OCI-LY3 (cell line): Measurements from ENCODE around the gene C1GALT1.

Experiments
- H2AFZ ChIP-seq: fragments of 200-600, 300-600 bp; shearing (Covaris generic); 2 replicates; pipeline ENCODE4 v1.6.0; 2014; ENCODE audit warnings: antibody characterized with exemption, low read depth, low read length
- H3K27ac ChIP-seq: fragments of 200-600, 300-600 bp; sonication (generic); 2 replicates; pipeline ENCODE4 v1.5.1; 2014; ENCODE audit warnings: mild to moderate bottlenecking, low read length, moderate library complexity, mixed read lengths
- H3K27me3 ChIP-seq: fragments of 200-600, 300-600 bp; sonication (generic); 2 replicates; pipeline ENCODE4 v1.6.1; 2014; ENCODE audit warnings: low read depth, low read length, mixed read lengths
- H3K36me3 ChIP-seq: fragments of 200-600, 300-600 bp; sonication (generic); replicated peaks from 2 replicates; pipeline ENCODE3; 2014; ENCODE audit warnings: low read depth, low read length, mixed read lengths
- H3K4me1 ChIP-seq: fragments of 300-600, 200-600 bp; sonication (generic); 2 replicates; pipeline ENCODE4 v1.6.1; 2014; ENCODE audit warnings: low read length, mixed read lengths
- H3K4me2 ChIP-seq: fragments of 200-600, 300-600 bp; sonication (generic); 2 replicates; pipeline ENCODE4 v1.6.1; 2014; ENCODE audit warnings: low read length, mixed read lengths
- H3K4me3 ChIP-seq: fragments of 300-600, 200-600 bp; sonication (generic); 2 replicates; pipeline ENCODE4 v1.5.1; 2014; ENCODE audit warnings: antibody characterized with exemption, mild to moderate bottlenecking, low read length, moderate library complexity
- H3K79me2 ChIP-seq: fragments of 300-600, 200-600 bp; shearing (Covaris generic); 2 replicates; pipeline ENCODE4 v1.6.1; 2014; ENCODE audit warnings: mild to moderate bottlenecking, low read length, mixed read lengths
- H3K9ac ChIP-seq: fragments of 300-600, 200-600 bp; shearing (Covaris generic); 2 replicates; pipeline ENCODE4 v1.6.0; 2014; ENCODE audit warnings: mild to moderate bottlenecking, low read length, moderate library complexity
- H3K9me3 ChIP-seq: fragments of 200-600, 300-600 bp; shearing (Covaris generic); 2 replicates; pipeline ENCODE4 v1.6.1; 2014; ENCODE audit warnings: low read length, mixed read lengths; ENCODE audit not compliant: insufficient read depth
- H4K20me1 ChIP-seq: fragments of 200-600, 300-600 bp; sonication (generic); 2 replicates; pipeline ENCODE4 v1.6.1; 2016; ENCODE audit warnings: low read length, mixed read lengths; ENCODE audit not compliant: insufficient read depth
- CTCF ChIP-seq: fragments of 200-600, 300-600 bp; sonication (generic); IDR thresholded peaks from 2 replicates; pipeline ENCODE4 v1.5.1; 2014; ENCODE audit warnings: antibody characterized with exemption, low read length, low read depth
- EZH2phosphoT487 ChIP-seq: fragments of 200-600 bp; shearing (Covaris generic); IDR thresholded peaks from 2 replicates; pipeline ENCODE4 v1.6.1; 2018; ENCODE audit warnings: antibody characterized with exemption, mixed run types, low read depth

The C1GALT1 gene

GRCh38 chr7:7271094-7271874 is 88.9 kb downstream of the C1GALT1 start:
- no peaks in the 10 kb centered on the region for H3K36me3 ChIP-seq
- H3K4me1 ChIP-seq, result no peaks in the 10 kb centered on the region
- no peaks in the 10 kb centered on the region for H3K79me2 ChIP-seq
- no peak for TF ChIP-seq EZH2phosphoT487
- TF ChIP-seq CTCF, result no peak
- H3K27me3 ChIP-seq, result no peaks in the 10 kb centered on the region
- no peak overlapping the region for H3K4me2 ChIP-seq
- no peaks in the 10 kb centered on the region for H3K9me3 ChIP-seq
- no peak overlapping the region for H3K9ac ChIP-seq
- H3K27ac ChIP-seq, result no peak overlapping the region
- no peak overlapping the region for H3K4me3 ChIP-seq
- no peak overlapping the region for H2AFZ ChIP-seq
- no peaks in the 10 kb centered on the region for H4K20me1 ChIP-seq

GRCh38 chr7:7272294-7272693 is 90.0 kb downstream of the C1GALT1 start:
- no peaks in the 10 kb centered on the region for H3K9me3 ChIP-seq
- H3K79me2 ChIP-seq, result no peaks in the 10 kb centered on the region
- H3K27me3 ChIP-seq, result no peaks in the 10 kb centered on the region
- no peak overlapping the region for H3K4me3 ChIP-seq
- no peaks in the 10 kb centered on the region for H3K36me3 ChIP-seq
- no peak overlapping the region for H2AFZ ChIP-seq
- H3K9ac ChIP-seq, result no peak overlapping the region
- no peak overlapping the region for H3K27ac ChIP-seq
- H4K20me1 ChIP-seq, result no peaks in the 10 kb centered on the region
- H3K4me1 ChIP-seq, result no peaks in the 10 kb centered on the region
- no peak for TF ChIP-seq EZH2phosphoT487
- no peak for TF ChIP-seq CTCF
- no peak overlapping the region for H3K4me2 ChIP-seq

- H3K27ac ChIP-seq, result no peak overlapping the region
- no peak overlapping the region for H2AFZ ChIP-seq
- no peaks in the 10 kb centered on the region for H3K4me1 ChIP-seq
- H3K79me2 ChIP-seq, result no peaks in the 10 kb centered on the region
- H4K20me1 ChIP-seq, result no peaks in the 10 kb centered on the region
- no peak overlapping the region for H3K4me2 ChIP-seq
- no peak overlapping the region for H3K4me3 ChIP-seq
- no peaks in the 10 kb centered on the region for H3K36me3 ChIP-seq
- H3K9ac ChIP-seq, result no peak overlapping the region
- TF ChIP-seq EZH2phosphoT487, result no peak
- no peak for TF ChIP-seq CTCF
- H3K27me3 ChIP-seq, result no peaks in the 10 kb centered on the region
- no peaks in the 10 kb centered on the region for H3K9me3 ChIP-seq
Measured at GRCh38 chr7:7274782-7275181, 92.4 kb downstream of the C1GALT1 start.

GRCh38 chr7:7276161-7276560 is 93.8 kb downstream of the C1GALT1 start:
- H3K9me3 ChIP-seq, result no peaks in the 10 kb centered on the region
- no peak overlapping the region for H2AFZ ChIP-seq
- no peak overlapping the region for H3K27ac ChIP-seq
- no peak overlapping the region for H3K9ac ChIP-seq
- H3K4me1 ChIP-seq, result no peaks in the 10 kb centered on the region
- H3K4me2 ChIP-seq, result no peak overlapping the region
- H3K79me2 ChIP-seq, result no peaks in the 10 kb centered on the region
- H3K27me3 ChIP-seq, result no peaks in the 10 kb centered on the region
- no peaks in the 10 kb centered on the region for H3K36me3 ChIP-seq
- no peak overlapping the region for H3K4me3 ChIP-seq
- TF ChIP-seq EZH2phosphoT487 (no peak), CTCF (no peak)
- H4K20me1 ChIP-seq, result no peaks in the 10 kb centered on the region
